Stimulated activated CD4-positive, alpha-beta T cell treated with anti-CD3 and anti-CD28 coated beads, Interleukin-4, amount 100 ng/mL, for 1 hour (primary cell): Measurements from ENCODE around the gene ZNF407.

ENCODE experiments used
- DNase-seq: peaks from one replicate; pipeline ENCODE4 v3.0.0-alpha.2; 2020

The ZNF407 gene

GRCh38 chr18:74631623-74632350 is 34.1 kb downstream of the ZNF407 start:
- no peak for DNase-seq

GRCh38 chr18:74632351-74632679 is 34.6 kb downstream of the ZNF407 start:
- DNase-seq: no peak

- DNase-seq: no peak
Measured at GRCh38 chr18:74632856-74633255, 35.2 kb downstream of the ZNF407 start.

- DNase-seq: no peak
Measured at GRCh38 chr18:74633652-74634352, 36.1 kb downstream of the ZNF407 start.

- no peak for DNase-seq
Measured at GRCh38 chr18:74635224-74635975, 37.7 kb downstream of the ZNF407 start.

- DNase-seq: no peak
Measured at GRCh38 chr18:74637070-74637469, 39.4 kb downstream of the ZNF407 start.

GRCh38 chr18:74638210-74638609 is 40.5 kb downstream of the ZNF407 start:
- DNase-seq: no peak

GRCh38 chr18:74644713-74645112 is 47.0 kb downstream of the ZNF407 start:
- no peak for DNase-seq

GRCh38 chr18:74645679-74646078 is 48.0 kb downstream of the ZNF407 start:
- no peak for DNase-seq

GRCh38 chr18:74651327-74652128 is 53.9 kb downstream of the ZNF407 start:
- no peak for DNase-seq

- no peak for DNase-seq
Measured at GRCh38 chr18:74652392-74652988, 54.8 kb downstream of the ZNF407 start.

- no peak for DNase-seq
Measured at GRCh38 chr18:74654638-74655037, 57.0 kb downstream of the ZNF407 start.

- DNase-seq: no peak
Measured at GRCh38 chr18:74661008-74661407, 63.3 kb downstream of the ZNF407 start.

GRCh38 chr18:74661691-74662090 is 64.0 kb downstream of the ZNF407 start:
- DNase-seq: no peak

GRCh38 chr18:74662622-74663021 is 65.0 kb downstream of the ZNF407 start:
- no peak for DNase-seq

- no peak for DNase-seq
Measured at GRCh38 chr18:74665346-74665745, 67.7 kb downstream of the ZNF407 start.

GRCh38 chr18:74665905-74666304 is 68.2 kb downstream of the ZNF407 start:
- no peak for DNase-seq

GRCh38 chr18:74669136-74669798 is 71.6 kb downstream of the ZNF407 start:
- no peak for DNase-seq

- no peak for DNase-seq
Measured at GRCh38 chr18:74672371-74672770, 74.7 kb downstream of the ZNF407 start.

- no peak for DNase-seq
Measured at GRCh38 chr18:74674487-74674886, 76.8 kb downstream of the ZNF407 start.

GRCh38 chr18:74679006-74679678 is 81.5 kb downstream of the ZNF407 start:
- no peak for DNase-seq

GRCh38 chr18:74679679-74680076 is 82.0 kb downstream of the ZNF407 start:
- no peak for DNase-seq
